Measurements from ENCODE around the gene FAM237A.
A peak's percentile ranks its signal among the peaks of the same experiment; 100 is the strongest.

The FAM237A gene

GRCh38 chr2:206642075-206643025 lies at the start of gene FAM237A:
Gene FAM237A (plus strand): TSS chr2:206642487. CDS start chr2:206644237, 1,750 bp downstream.
- DNase-seq (ENCODE audit: low read depth in 2 of 3, low spot score in 2 of 3), result peak in 1 of 3 experiments; percentile 7

DNA sequence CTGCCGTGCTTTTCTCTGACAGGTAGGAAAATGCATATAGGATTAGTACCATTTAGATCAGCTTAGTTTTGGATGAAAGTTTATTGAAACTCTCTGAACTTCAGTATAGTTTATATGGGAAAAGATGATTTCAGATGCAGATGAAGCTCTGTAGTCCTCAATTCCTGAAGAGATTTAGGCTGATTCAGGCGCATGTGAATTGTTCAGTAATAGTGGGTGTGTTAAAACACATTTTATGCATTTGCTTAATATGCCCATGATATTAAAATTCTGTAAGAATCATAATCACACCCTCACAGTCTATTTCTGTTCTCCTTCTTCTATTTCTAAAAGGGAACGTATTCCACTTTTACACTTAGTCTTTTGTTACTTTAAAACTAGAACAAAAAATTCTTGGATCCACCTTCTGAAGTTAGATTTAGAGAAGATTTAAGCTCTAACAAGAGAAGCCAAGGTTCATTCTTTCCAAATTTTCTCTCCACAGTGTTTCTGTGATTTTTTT lies 44.5 kb upstream of the FAM237A start:
- DNase-seq (ENCODE audit: low read depth in 2 of 3, low spot score in 2 of 3), result no peak

GRCh38 chr2:206603243-206603642 lies 39.0 kb upstream of the FAM237A start:
- DNase-seq (ENCODE audit: low read depth in 2 of 3, low spot score in 2 of 3), result no peak

GRCh38 chr2:206610451-206610850 lies 31.8 kb upstream of the FAM237A start:
- no peak for DNase-seq (ENCODE audit: low read depth in 2 of 3, low spot score in 2 of 3)

GRCh38 chr2:206611191-206611590 lies 31.1 kb upstream of the FAM237A start:
- no peak for DNase-seq (ENCODE audit: low read depth in 2 of 3, low spot score in 2 of 3)

DNA sequence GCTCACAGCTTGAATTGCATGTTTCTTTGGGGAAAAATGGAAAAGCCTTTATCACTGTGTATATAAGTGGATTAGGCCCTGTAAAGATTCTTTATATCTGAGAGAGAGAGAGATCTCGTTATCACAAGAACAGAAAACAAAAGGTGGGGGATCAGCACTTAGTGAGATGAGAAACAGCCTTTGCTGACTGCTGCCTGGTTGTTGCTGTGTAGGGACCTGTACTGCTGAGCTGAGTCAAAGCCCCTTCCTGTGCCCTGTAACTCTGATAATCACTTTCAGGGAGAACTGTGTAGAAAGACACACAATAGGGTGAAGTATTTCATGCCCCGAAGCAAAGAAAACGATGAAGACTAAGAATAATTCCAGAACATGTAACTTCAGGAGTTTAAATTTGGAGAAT lies 30.6 kb upstream of the FAM237A start:
- no peak for DNase-seq (ENCODE audit: low read depth in 2 of 3, low spot score in 2 of 3)

GRCh38 chr2:206614811-206615210 lies 27.5 kb upstream of the FAM237A start:
- DNase-seq (ENCODE audit: low read depth in 2 of 3, low spot score in 2 of 3), result no peak

DNA sequence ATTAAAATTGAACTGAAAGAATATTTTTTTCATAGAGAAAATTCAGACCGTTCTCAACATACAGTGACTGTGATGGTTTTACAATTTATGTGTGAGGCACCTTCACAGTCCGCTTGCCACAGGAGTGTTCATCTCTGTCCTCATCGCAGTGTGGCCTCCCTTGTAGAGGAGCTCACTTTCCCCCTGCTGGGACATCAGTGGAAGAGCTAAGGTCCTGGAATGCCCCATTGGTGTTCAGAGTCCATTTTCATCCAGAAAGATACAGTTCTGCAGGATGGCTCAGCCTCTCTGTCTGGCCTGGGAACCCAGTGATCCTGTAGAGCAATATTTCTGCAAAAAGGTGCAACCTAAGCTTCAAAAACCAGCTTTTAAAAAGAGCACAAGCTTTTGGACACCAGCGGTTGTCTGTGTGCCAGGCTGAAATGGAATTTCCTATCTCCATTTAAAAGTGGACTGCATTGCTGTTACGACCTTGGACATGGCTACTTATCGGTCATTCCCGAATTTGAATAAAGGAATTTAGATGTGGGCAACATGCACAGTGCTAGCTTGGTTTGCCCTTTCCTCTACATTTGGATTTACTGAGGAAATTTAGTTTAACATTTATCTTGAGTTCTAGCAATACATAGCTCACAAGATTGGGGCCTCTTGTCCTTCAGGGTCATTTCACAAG lies 26.7 kb upstream of the FAM237A start:
- no peak for DNase-seq (ENCODE audit: low read depth in 2 of 3, low spot score in 2 of 3)

DNA sequence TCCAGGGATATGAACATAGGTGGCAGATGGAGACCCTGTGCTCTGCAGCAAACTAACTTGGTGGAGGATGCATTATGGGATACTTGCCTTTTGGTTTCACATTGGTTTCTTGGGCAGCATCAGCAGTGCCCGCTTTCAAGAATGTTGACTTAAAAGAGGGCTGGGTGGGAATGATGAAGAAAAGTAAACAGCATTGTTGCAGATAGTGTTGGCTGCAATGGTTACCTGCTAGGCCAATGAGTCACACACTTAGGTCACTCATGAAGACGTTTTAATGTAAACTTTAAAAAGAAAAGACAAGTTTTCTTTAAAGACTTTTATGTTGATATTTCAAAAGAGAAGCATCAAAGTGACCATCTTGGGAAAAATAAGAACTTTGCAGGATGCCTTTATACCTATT lies 26.1 kb upstream of the FAM237A start:
- no peak for DNase-seq (ENCODE audit: low read depth in 2 of 3, low spot score in 2 of 3)

GRCh38 chr2:206619011-206619410 lies 23.3 kb upstream of the FAM237A start:
- no peak for DNase-seq (ENCODE audit: low read depth in 2 of 3, low spot score in 2 of 3)

- DNase-seq (ENCODE audit: low read depth in 2 of 3, low spot score in 2 of 3), result no peak
These were observed 16.2 kb upstream of the FAM237A start for GRCh38 chr2:206626108-206626507.

GRCh38 chr2:206627632-206628031 lies 14.7 kb upstream of the FAM237A start:
- DNase-seq (ENCODE audit: low read depth in 2 of 3, low spot score in 2 of 3), result no peak

GRCh38 chr2:206631340-206631739 lies 10.9 kb upstream of the FAM237A start:
- DNase-seq (ENCODE audit: low read depth in 2 of 3, low spot score in 2 of 3), result no peak

DNA sequence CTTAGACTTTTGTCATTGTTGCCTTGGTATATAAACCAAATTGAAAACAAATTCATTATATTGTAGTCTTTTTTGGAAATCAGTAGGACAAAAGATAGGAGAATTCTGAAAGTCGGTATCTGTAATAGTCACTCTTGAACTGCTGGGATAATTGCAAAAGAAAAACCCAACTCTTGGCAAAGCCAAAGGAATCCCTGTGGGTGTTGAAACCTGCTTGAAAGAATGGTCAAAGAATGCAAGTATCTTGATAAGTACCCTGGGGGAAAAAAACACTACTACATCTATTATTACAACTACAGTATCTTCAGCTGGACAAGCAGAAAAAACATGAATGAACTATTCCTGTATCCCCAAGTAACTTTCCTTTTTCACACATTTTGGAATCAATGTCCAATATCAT lies 7.3 kb upstream of the FAM237A start:
- DNase-seq (ENCODE audit: low read depth in 2 of 3, low spot score in 2 of 3), result no peak

GRCh38 chr2:206639636-206640035 lies 2.7 kb upstream of the FAM237A start:
- DNase-seq (ENCODE audit: low read depth in 2 of 3, low spot score in 2 of 3), result no peak

DNA sequence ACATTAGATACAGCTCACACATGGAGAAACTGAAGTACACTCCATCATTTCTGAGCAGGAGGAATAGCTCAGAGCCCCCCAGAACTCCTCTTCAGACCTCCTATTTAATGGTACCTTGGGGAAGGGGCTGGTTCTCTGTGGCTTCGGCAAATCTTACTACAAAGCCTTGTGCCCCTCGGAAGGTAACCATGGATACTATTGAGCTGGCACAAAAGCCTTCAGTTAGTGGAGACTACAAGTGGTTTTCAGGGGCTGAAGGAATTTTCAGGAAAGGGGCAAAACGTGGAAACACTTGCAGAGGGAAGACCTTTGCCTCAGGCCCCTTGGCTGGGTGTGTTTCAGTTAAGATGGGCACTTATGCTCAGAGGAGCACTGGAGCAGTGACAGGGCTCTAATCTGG lies 1.1 kb upstream of the FAM237A start:
- no peak for DNase-seq (ENCODE audit: low read depth in 2 of 3, low spot score in 2 of 3)

DNA sequence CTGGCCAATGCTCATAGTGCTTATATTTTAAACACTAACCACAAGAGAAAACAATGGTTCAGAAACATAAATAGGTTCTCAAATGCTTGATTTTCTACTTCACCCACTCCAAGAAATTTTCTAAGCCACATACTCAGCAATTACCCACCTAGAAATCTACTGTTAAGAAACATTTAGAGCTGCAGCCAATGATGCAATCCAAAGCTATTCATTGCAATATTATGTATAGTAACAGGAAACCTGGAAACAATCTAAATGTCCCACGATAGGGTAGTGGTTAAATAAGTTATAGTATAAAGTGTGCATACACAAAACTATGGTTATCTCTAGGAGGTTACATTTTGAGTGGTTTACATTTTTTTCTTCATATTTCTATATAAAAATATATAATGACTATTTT lies 5.7 kb downstream of the FAM237A start:
- no peak for DNase-seq (ENCODE audit: low read depth in 2 of 3, low spot score in 2 of 3)

DNA sequence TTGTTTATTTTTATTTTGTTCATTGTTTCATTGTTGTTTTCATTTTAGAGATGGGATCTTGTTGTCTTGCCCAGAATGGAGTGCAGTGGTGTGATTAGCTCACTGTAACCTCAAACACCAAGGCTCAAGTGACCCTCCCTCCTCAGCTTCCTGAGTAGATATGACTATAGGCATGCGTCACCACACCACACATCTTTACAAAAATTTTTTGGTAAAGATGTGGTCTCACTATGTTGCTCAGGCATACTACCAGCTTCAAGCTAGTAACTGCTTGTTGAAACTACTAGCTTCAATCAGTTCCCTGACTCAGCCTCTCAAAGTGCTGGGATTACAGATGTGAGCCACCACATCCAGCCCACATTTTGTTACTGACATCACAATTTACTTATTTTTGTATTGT lies 14.8 kb downstream of the FAM237A start:
- no peak for DNase-seq (ENCODE audit: low read depth in 2 of 3, low spot score in 2 of 3)

- no peak for DNase-seq (ENCODE audit: low read depth in 2 of 3, low spot score in 2 of 3)
These were observed 23.0 kb downstream of the FAM237A start for GRCh38 chr2:206665251-206665650.

DNA sequence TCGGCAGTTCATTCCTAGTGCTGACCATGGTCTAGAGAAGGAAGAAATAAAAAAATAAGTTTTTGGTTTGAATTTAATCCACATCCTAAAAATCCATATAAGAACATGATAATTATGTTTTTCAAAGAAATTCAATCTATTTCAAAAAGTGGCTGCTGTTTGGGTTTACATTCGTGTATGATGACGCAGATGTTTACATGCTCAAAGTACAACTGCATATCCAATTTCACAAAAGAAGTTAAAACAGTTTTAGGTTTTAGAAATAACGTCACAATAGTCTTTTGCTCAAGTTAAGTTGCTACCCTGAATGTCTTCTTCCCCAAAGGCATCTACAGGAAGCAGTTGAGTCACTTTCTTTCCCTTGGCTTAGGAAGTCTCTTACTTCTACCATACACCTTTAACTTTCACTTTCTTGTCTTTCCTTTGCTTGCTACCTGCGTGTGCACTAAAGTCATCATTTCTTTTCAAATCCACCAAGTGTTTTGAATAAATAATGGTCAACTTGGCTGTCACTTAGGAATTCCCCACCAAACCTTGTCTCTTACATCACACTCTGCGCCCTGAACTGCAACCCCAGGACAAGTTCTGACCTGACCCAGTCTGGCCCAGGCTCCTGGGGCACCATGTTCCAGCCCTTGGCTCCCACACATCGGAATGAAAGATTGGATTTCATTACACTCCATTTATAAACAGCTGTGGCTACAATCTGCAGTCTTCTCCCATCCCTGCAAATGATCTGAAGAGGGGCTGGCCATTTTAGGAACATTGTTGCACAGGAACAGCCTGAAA lies 28.4 kb downstream of the FAM237A start:
- DNase-seq (ENCODE audit: low read depth in 2 of 3, low spot score in 2 of 3), result no peak

- no peak for DNase-seq (ENCODE audit: low read depth in 2 of 3, low spot score in 2 of 3)
These were observed 41.3 kb downstream of the FAM237A start for GRCh38 chr2:206683546-206683945.
